Ishikawa (cell line): ENCODE data around the gene ASB7.

Experiments
- CEBPB ChIP-seq: IDR thresholded peaks from 2 replicates; pipeline ENCODE4 v1.6.1; 2012
- CREB1 ChIP-seq: IDR thresholded peaks from 2 replicates; pipeline ENCODE4 v1.6.1; 2012; ENCODE audit warnings: low read depth
- EGR1 ChIP-seq: IDR thresholded peaks from 2 replicates; pipeline ENCODE4 v1.6.1; 2012
- NFIC ChIP-seq: IDR thresholded peaks from 2 replicates; pipeline ENCODE4 v1.6.1; 2012
- RAD21 ChIP-seq: IDR thresholded peaks from 2 replicates; pipeline ENCODE4 v1.6.1; 2012; ENCODE audit warnings: low read depth
- TAF1 ChIP-seq: IDR thresholded peaks from 2 replicates; pipeline ENCODE4 v1.6.1; 2012; ENCODE audit warnings: low read depth, mild to moderate bottlenecking
- TEAD4 ChIP-seq: IDR thresholded peaks from 2 replicates; pipeline ENCODE4 v1.6.1; 2012
- YY1 ChIP-seq: IDR thresholded peaks from 2 replicates; pipeline ENCODE4 v1.6.1; 2012; ENCODE audit warnings: low read depth
- TF ChIP-seq, protein P1 (sequence below): IDR thresholded peaks from 2 replicates; pipeline ENCODE4 v1.6.1; 2012; ENCODE audit warnings: low read depth, mild to moderate bottlenecking
- TF ChIP-seq, protein P2 (sequence below): IDR thresholded peaks from 2 replicates; pipeline ENCODE4 v1.6.1; 2012
- TF ChIP-seq, protein P3 (sequence below): IDR thresholded peaks from 2 replicates; pipeline ENCODE4 v1.6.1; 2012

ASB7 gene

DNA sequence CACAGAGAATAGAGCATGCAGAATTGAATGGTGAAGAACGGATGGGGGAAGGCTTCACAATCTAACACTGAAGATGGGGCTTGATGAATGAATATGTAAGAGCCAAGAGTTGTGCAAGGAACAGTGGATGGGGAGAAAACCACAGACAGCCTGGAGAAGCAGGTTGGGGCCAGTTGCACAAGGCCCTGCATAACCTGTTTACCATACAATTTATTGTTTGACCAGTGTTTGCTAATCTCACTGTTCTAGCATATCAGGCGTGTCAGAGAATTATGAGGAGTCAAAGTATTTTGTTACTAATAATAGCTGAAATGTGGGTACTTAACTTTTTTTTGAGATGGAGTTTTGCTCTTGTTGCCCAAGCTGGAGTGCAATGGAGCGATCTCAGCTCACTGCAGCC lies 36.8 kb upstream of the ASB7 start:
- TF ChIP-seq CEBPB (no peak), TAF1 (no peak)
- TF ChIP-seq, protein P1, sequence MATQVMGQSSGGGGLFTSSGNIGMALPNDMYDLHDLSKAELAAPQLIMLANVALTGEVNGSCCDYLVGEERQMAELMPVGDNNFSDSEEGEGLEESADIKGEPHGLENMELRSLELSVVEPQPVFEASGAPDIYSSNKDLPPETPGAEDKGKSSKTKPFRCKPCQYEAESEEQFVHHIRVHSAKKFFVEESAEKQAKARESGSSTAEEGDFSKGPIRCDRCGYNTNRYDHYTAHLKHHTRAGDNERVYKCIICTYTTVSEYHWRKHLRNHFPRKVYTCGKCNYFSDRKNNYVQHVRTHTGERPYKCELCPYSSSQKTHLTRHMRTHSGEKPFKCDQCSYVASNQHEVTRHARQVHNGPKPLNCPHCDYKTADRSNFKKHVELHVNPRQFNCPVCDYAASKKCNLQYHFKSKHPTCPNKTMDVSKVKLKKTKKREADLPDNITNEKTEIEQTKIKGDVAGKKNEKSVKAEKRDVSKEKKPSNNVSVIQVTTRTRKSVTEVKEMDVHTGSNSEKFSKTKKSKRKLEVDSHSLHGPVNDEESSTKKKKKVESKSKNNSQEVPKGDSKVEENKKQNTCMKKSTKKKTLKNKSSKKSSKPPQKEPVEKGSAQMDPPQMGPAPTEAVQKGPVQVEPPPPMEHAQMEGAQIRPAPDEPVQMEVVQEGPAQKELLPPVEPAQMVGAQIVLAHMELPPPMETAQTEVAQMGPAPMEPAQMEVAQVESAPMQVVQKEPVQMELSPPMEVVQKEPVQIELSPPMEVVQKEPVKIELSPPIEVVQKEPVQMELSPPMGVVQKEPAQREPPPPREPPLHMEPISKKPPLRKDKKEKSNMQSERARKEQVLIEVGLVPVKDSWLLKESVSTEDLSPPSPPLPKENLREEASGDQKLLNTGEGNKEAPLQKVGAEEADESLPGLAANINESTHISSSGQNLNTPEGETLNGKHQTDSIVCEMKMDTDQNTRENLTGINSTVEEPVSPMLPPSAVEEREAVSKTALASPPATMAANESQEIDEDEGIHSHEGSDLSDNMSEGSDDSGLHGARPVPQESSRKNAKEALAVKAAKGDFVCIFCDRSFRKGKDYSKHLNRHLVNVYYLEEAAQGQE = no peak
- TF ChIP-seq, protein P2, sequence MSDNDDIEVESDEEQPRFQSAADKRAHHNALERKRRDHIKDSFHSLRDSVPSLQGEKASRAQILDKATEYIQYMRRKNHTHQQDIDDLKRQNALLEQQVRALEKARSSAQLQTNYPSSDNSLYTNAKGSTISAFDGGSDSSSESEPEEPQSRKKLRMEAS = no peak
- TF ChIP-seq, protein P3, sequence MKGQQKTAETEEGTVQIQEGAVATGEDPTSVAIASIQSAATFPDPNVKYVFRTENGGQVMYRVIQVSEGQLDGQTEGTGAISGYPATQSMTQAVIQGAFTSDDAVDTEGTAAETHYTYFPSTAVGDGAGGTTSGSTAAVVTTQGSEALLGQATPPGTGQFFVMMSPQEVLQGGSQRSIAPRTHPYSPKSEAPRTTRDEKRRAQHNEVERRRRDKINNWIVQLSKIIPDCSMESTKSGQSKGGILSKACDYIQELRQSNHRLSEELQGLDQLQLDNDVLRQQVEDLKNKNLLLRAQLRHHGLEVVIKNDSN = no peak

DNA sequence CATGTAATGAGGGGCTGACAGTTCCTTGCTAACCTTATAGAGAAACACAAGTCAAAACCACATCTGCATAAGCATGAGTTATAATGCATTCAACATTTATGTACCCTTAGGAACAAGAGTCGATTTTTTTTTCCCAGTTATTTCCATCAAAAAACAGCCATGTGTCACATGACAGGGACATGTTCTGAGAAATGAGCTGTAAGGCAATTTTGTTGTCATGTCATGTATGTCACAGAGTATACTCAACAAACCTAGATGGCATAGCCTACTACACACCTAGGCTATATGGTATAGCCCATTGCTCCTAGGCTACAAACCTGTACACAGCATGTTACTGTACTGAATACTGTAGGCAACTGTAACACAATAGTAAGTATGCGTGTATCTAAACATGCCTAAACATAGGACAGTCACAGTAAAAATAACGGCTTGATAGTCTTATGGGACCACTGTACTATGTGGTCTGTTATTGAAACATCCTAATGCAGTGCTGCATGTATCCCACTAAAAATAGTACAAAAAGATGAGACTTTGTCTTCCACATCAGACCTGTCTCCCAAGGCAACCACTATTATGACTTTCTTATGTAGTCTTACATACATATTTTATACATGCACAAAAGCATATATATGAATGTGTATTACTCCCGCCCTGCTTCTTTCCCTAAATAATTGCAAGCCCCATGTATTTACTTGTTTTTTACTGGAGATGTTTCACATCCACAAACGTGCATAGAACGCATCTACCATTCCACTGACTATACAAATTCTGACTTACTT lies 35.4 kb upstream of the ASB7 start:
- TF ChIP-seq, protein P2 = no peak
- no peak for TF ChIP-seq RAD21
- no peak for TF ChIP-seq CEBPB
- no peak for TF ChIP-seq TAF1
- no peak for TF ChIP-seq EGR1

DNA sequence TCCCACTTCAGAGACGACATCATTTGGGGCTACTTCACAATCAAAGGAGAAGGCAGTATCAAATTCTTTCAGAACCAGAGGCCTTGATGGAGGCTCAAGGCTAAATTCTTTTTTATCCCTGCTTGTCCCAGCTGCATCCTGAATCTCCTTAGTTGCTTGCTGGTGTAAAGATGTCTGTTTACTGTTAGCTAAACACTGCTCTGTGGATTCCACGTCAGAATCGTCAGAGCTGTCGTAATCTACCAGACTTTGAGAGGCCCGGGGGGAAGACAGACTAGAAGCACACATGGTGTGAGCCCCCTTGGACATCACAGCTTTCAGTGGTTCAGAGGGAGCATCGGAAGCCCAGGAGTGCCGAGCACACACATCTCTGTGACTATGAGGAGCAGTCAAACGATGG lies 33.0 kb upstream of the ASB7 start:
- TF ChIP-seq CEBPB (no peak), RAD21 (no peak), TEAD4 (no peak), NFIC (no peak)
- TF ChIP-seq, protein P2 = no peak
- TF ChIP-seq, protein P1 = no peak

DNA sequence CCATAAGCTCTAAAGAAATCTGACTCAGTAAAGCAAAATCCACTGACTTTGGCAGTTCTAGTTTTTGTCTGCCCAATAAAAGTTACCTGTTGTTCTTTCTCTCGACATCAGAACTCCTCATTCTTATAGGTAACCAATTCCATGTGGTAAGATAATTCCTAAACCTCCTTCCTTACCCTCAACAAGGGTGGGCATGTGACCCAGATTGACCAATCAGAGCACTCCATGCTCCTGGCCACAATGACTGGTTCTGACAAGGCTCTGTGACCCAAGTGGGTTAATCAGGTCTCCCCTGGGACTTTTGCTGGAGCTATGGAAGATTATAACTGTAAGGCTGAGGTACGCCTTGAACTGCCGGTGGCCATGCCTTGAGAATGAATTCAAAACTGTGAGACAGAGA lies 32.1 kb upstream of the ASB7 start:
- TF ChIP-seq, protein P3 = peak; percentile 84
- TF ChIP-seq CEBPB = no peak

DNA sequence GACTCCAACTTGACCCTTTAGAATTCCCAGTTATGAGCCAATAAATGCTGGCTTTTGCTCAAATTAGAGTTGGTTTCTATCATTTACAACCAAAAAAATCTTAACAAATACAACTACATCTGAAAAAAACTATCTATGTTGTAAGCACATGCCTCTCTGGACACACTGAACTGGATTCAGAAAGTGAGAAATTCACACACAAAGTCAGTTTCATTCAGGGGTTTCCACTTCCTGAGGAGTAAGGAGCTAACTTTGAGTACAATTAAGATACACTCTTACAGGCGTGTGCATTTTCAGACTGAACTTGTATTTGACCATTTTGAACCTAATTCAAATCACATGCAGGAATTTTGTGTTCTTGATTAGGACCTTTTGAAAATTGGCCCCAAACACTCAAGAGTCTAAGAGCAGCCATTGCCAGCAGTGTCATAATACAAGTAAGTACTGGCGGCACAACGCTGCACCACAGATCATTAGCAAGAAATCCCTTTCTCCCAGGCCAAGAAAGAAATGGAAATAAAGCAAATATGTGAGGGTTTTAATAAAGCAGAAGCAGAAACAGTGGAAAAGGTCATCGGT lies 31.6 kb upstream of the ASB7 start:
- TF ChIP-seq CREB1 (no peak), YY1 (no peak), NFIC (no peak), EGR1 (no peak), TEAD4 (no peak)
- TF ChIP-seq, protein P3 = no peak

DNA sequence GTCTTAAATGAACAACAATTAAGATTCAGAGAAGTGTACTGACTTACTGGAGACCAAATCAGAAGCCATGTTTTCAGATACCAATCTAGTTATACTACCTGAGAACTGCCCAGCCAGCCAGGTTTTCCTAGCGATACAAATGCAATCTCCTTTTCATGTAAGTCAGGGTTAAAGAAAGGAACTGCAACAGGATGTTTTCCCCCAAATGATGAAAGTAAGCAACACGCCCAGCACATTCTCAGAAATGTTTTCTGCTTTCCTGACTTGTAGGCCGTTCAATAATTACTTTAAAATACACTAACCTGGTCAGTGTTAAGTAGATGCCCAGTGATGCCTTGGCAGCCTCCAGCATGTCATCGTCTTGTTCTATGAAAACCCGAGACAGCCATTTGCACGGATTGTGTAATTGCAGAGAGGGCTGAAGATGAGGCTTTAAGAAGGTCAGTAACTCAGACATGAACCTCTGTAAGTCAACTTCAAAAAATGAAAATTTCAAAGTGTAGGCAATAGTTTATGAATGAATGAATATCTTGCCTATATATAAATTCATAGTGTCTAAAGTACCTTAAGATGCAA lies 30.7 kb upstream of the ASB7 start:
- TF ChIP-seq YY1 (no peak), CEBPB (no peak)

DNA sequence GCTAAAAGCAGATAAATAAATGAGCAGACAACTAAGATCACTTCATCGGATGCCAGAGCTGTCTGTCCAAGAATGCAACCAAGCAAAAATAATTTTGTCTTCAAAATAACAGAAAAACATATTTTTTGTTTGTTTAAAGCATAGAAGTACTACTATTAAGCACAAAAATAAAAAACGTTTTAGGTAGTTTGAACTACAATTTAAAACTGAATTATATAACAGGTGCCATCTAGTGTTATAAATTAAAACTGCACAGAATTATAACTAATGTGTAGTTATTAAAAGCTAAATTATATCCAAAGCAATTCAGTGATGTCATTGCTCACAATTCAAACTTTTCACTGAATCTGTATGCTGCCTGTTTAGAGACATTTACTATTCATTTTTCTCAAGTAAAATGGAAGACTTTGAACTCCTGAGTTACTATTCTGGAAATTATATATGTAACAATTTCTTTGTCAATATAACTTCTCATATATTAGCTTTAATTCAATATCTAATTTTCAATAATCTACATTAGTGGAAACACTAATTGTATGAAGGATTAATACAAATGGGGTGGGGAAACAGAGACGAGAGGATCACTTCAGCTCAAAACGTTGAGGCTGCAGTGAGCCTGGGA lies 29.9 kb upstream of the ASB7 start:
- TF ChIP-seq RAD21 (0 out of 2 replicates have a peak, but pooled peaks have one; percentile 5), NFIC (no peak)
